Measurements from ENCODE around the gene P2RY2.

The P2RY2 gene

DNA sequence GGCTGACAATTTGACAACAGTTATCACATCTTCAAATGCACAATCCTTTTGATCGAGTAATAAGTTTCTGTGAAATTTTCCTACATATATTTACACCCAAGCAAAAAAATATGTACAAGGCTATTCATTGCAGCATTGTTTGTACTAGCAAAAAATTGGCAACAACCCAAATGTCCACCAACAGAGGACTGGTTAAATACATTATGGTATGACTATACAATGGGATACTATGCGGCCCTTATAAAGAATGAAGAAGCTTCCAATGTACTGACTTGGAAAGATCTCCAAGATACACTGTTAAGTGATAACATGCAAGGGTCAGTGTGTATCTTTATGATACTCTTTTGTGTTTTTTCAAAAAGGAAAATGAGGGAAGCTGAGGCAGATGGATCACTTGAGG is 8.2 kb upstream of the P2RY2 start:
- DNase-seq, result no peak

DNA sequence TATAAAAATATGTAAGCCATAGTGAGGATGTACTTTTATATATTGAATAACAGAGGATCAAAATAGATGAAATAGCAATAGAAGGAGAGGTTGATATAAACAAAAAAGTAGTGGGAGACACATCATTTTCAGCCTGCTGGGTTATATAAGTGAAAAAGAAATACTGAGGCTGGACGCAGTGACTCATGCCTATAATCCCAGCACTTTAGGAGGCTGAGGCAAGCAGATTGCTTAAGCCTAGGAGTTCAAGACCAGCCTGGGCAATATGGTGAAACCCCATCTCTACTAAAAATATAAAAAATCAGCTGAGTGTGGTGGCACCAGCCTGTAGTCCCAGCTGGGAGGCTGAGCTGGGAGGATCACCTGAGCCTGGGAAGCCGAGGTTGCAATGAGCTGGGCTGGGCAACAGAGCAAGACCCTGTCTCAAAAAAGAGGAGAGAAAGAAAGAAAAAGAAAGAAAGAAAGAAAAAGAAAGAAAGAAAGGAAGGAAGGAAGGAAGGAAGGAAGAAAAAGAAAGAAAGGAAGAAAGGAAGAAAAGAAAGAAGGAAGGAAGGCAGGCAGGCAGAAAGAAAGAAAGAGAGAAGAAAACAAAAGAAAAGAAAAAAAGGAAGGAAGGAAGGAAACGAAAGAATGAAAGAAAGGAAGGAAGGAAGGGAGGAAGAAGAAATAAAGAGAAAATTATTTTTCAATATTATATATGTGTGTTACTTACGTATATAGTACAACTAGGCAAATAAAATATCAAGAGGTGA is 7.0 kb upstream of the P2RY2 start:
- no peak for DNase-seq

DNA sequence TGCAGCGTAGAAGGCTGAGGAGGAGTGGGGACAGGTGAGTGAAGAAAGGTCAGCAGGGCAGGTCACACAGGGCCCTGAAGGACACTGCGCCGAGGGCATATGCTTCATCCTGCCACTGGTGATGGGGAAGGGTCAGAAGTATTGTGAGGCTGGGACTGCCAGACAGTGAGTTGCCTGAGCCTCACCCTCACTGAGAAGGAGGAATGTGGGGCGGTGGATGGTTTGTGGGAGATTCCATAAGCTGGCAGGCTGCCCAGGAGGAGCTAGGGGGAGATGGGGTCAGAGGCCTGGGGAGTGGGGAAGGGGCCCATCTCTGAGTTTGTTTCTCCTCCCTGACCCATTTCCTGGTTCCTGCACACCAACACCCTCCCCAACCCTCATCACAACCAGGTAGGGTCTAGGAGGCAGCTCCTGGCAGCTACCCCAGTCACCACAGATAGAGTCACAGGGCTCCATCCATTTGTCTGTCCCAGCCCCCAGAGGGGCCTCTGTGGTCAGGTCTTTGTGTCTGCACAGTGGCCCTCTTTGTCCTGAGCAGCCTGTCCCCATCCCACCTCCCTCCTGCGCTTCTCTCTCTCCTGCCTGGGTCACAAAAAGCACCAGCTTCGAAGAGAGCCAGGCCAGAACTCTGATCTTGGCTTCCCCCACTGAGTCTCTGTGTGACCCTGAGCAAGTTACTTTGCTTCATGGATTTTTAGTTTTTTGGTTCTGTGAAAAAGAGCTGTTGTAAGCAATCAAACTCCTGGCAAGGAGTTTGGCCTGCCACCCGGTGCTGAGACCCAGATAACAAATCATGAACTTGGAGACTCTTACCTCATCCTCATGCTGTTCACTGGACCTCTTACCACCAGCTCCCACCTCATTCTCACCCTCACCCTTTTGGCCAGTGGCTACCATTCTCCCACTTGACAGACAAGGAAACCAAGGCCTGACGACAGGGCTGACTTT is 4.6 kb upstream of the P2RY2 start:
- DNase-seq, result no peak

DNA sequence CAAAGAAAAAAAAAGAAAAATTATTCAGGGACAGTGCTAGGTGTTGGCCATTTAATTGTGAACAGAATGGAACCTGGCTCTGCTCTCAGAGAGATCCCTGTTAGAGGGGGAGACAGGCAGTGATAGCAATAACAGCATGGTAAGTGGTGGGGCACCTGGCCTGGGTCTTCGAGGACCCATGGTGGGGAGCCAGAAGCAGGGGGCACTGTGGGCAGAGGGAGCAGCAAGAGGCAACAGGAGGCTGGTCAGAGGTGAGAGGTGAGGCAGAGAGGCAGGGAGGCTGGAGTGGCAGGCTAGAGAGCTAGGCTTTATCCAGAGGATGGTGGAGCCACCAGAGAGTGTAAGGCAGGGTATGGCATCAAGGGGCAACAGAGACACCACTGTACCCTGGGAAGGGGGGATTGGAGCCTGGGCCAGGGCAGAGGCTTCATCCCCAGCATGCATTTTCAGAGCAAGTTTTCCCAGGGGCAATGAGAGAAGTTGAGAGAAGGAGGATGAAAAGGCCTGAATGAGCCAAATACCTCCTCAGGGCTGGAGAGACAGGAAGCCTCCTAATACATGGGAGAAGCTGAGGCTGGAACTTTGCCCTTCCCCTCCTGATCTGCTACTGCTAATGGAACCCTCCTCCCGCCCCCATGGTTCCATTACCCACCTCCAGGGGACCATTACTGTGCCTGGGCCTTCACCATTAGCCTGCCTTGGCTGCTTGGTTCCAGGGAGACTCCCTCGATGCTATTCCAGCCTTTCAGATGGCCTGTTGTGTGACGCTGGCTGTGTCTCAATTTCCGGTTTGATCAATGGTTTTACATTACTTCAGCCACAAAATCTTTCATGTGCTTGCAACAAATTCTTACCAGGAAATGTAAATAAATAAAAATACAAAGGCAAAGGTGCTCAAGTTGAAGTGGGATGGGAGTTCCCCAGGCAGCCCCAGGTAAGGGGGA is 2.6 kb upstream of the P2RY2 start:
- no peak for DNase-seq

DNA sequence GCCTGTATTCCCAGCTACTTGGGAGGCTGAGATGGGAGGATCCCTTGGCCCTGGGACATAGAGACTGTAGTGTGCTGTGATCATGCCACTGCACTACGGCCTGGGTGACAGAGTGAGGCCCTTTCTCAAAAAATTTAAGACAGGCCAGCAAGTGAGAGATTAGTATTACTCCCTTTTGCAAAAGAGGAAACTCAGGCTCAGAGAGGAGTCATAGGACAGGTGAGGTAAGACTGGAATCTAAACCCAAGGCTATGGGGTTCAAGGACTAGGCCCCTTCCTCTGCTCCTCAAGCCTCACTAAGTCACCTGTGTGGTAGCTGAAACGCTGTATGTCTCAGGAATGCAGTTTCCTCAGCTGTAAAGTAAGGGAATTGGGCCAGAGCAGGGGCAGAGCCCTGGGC is 1.6 kb upstream of the P2RY2 start:
- DNase-seq, result no peak

DNA sequence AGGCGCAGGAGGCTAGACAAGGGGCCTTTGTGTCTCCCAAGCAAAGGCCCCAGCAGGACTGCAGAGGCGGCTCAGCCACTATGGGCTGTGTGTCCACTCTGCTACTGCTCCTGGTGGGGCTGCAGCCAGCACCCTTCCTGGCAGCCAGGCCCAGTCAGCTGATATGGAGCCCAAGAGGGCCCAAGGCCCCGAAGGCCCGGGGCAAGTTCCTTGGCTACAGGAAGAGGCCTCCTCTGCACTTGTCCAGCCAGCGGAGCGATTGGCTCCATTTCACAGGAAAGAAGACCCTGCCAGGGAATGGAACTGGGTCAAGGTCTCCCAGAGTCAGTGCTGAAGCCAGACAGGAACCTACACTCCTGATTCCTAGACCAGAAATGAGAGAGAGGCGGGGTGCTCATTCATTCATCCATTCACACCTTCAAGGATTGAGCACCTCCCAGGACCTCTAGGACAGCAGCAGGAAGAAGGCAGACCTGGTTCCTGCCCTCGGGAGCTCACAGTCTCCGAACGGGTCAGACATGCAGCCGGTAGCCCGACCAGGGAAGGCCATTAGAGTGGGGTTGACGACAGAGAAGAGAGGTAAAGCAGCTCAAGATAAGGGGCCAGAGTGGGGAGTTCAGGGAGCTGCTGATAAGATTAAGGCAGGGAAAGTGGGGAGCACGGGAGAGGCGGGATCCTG is 811 bp upstream of the P2RY2 start:
- no peak for DNase-seq

DNA sequence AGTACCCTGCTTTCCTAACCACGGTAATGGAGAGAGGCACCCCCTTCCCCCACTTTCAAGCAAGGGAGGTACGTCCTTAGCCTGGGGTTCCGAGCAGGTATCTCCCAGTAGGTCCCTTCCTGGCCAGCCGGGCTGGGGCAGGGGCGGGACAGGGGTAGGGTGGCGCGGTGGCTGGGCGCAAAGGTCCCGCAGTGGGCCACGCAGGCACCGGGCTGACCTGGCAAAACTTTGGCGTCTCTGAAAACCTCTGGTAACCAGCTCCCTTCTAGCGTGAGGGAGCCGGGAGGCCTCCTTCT is 323 bp upstream of the P2RY2 start:
- no peak for DNase-seq

DNA sequence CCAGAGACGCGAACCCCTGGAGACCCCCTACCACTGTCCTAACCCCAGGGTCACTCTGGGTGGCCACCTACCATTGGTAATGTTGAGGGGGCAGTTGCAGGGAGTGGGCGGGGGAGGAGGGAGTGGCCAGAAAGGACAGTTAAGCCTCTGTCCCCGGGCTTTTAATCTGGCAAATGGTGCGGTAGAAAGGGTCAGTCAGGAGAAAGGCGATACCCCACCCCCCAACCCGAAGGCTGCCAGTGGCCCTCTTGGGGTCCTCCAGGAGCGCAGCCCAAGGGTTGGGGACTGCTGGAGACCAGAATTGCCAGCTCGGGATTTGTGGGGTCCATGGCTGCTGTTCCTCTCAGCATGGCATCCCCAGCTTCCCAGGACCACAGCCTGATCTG is 742 bp downstream of the P2RY2 start:
- no peak for DNase-seq

DNA sequence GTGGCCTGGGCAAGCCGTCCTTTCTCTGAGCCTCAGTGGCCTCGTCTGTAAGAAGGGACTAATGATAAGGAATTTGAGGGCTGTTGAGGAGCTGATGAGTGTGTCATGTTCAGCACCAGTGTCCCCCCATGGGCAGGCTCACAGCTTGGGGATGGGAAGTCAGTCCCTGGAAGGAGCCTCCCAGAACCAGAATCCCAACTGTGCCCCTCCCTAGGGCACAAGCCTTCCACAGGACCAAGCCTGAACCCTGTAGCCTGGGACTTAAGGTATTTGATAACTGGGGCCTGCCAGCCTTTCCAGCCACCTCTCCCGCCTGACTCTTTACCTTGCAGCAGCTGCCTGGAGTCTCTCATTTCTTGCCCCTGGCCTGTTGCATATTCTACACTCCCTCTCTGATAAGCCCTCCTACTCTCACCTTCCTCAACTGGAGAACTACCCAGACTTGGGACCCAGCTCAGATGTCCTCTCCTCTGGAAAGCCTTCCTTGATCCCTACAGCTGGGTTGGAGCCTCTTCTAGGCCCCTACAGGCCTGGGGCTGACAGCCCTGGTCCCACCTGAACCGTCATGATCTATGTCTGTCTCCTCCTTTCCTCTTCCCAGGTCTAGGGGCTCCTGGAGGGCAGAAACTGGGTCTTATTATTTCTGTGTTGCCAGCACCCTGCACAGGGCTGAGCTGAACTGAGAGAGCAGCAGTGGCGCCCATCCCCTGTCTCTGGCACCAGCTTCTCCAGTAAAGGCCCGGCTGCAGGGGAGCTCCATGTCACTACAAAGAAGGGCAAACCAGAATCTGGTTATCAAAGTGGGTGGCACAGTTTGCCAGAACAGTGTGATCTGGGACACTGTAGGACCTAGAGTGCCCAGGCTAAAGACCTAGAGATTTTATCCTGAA is 1.6 kb downstream of the P2RY2 start:
- no peak for DNase-seq

DNA sequence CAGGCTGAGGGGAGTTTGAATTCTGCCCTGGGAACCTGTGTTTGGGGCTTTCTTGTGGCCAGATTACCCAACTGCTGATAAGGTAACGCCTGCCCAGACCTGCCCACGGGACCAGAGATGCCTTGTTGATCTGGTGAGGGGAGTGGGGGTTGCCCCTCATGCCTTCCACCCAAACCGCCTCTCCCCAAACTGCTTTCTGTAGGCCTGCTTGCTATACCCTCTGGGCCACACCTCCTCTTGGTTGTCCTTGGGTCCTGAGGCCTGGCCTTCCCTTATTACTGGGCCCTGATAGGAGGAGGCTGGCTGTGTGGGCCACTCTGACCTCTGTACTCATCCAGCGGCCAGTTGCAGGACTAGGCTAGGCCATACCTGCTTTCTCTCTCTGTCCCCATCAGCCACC is 3.4 kb downstream of the P2RY2 start:
- DNase-seq, result no peak

DNA sequence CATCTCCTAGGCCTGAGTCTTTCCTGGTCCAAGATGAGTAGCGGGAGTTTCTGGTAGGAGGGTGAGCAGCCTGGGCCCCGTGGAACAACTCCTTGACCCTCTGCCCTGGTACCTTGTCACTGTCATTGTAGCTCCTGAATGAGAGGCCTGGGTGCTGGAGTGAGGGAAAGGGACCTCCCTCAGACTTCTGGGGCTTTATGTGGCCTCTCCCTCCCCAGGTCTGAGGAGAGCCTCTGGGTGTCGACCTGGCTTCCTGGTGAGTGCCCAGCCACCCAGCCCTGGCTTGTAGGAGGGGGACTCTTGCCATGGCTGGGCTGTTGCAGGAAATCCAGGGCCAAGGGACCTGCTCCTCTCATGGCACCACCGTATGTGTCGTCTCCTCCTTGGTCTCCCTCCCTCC is 3.9 kb downstream of the P2RY2 start:
- DNase-seq, result no peak

DNA sequence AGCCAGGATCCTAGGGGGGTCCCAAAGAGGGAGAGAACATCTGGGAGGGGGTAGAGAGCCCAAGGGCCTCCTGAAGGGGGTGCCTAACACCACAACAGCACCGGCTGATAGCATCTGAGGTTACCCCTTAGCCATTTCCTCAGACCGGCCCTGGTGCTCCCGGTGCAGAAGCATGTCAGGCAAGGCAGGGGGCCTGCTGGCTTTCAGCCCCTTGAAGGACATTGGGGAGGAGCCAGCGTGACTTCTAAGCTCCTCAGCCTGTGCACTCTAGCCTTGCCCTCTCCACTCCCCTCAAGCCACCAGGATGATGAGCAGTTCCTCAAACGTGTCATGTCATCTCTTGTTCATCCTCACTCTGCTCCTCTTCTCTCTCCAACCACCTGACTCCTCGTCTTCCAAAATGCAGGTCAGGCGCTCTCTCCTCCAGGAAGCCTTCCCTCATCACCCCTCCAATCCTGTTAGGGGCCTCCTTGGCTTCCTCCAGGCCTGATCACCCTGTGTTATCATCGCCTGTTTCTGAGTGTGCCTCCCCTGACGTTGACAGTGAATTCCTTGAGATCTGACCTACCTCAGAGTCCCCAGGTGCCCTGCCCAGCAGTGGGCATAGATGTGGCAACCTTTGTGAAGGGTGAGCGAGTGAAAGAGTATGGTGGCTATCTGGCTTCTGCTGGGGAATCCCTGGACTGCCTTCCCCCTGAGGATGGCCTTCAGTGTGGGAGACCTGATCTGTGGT is 6.1 kb downstream of the P2RY2 start:
- no peak for DNase-seq

DNA sequence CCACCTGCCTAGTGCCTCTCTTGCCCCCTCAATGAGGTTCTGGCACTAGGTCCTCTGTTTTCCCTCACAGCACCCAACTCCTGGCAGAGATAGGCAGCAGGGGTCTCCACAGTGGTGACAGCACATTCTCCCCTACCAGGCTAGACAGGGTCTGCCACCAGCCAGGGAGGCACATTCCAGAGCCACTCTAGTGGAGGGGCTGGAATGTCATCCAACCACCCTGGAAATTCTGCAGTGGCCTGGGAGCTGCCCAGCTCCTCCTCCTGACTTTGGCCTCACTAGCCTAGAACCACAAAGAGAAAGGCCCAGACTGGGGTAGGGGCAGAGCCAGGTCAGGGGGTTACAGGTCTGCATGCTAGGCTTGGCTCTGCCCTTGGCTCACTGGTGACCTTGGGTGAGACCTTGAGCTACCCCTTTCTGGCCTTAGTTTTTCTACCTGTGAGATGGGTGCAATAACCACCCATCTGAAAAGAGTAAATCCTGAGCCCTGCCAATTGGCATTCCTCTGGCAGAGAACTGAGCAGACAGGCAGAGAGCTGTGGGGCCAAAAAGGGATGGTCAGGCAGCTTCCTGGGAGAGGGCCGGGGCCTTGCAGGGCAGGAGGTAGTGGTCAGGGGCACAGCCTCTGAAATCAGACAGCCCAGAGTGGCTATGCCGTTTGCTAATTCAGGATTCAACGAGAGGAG is 7.1 kb downstream of the P2RY2 start:
- no peak for DNase-seq

DNA sequence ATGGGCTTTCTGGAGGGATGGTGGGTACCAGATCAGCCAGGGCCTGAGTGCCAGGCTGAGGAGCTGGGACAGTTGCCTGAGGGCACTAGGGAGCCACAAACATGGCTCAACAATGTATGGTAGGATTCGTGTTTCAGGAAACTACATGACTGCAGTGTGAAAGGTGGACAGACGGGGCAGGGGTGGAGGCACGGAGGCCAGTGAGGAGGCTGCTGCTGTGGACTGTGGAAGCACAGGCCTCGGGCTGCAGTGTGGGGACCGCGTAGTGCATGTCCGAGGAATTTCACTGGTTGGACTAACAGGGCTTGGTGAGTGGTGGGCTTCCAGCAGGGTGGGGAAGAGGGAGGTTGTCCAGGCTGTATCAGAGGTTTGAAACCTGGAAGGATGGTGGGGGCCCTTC is 7.8 kb downstream of the P2RY2 start:
- DNase-seq, result no peak

DNA sequence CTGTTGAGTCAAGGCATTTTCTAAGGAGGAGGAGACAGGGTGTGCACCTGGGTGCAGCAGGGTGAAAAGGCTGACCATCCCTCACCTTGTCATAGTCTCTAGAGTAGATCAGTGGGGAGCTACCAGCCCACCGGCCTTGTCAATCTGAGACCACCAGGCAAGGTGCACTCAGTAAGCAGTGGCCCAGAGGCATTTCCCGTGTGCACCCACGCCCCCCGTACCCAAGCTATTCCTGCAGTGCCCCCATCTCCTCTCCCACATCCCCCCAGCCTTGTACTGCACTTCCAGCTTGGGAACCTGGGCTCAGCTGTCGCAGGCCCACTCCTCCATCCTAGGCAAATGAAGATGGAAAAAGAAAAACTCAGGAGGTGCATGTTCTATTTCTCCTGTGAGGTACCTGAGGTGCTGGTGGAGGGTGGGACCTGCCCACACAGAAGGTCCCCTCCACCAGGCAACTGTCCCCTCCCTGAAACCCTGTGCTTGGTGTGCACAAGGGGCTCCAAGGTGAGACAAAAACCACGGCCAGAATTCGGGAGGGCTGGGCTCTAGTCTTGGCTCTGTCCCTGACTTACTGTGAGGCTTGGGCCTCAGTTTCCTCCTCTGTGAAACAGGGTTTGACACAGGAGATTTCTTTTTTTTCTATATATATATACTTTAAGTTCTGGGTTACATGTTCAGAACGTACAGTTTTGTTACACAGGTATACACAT is 8.4 kb downstream of the P2RY2 start:
- DNase-seq, result no peak

DNA sequence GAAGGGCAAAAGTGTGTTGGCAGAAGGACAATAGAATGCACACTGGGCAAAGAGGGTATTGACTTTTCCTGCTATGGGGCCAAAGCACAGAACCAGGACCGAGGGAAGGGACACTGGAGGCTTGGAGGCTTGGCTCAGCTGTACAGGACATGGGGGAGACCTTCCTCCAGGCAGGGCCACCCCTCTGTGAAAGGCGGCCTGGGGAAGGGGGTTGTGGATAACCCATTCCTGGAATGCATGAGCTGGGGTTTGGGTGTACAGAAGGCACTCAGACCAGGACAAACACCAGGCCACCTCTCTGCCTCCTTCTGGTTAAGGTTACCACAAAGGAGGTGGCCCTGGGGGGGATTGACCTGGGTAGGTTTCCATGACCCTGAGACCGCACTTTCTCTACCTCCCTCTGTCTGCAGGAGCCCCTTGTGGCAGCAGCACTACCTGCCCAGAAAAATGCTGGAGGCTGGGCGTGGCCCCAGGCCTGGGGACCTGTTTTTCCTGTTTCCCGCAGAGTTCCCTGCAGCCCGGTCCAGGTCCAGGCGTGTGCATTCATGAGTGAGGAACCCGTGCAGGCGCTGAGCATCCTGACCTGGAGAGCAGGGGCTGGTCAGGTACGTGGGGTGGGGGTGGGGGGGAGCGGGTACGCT is 9.6 kb downstream of the P2RY2 start:
- DNase-seq, result no peak

DNA sequence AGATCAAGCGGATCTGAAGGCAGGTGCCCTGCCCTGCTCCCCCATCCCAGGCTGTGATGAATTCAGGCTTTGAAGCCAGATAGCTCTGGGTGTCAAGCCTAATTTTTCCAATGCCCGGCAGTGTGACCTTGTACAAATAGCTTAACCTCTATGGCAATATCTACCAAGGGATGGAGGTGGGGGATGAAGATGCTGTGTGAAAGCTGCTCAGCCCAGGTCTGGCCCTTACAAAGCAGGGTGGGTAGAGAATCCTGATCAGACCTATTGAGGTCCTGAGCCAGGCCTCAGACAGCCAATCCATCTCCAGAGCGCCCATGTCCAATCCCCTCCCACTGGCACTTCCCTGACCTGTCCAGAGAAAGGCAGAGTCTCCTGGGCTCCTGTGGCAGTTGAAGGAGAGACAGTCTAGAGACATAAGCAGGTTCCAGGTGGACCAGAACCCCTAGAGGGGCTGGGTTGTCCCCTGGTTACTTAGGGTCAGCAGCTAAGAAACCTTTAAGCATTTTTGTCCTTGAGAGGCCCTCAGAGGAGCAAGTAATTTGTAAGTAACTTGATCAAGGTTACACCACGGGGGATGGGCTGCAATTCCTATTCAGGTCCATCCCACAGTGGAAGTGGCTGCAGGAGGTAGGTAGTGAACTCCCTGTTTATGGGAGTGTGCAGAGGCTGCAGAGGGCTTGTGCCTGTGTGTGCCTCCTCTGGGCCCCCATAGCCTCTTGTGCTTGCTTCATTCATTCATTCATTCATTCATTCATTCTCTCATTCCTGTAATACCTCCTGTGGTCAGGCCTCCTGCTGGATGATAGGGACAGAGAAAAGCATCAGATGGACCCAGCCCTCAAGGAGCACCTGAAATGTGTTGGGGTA is 10.4 kb downstream of the P2RY2 start:
- no peak for DNase-seq

DNA sequence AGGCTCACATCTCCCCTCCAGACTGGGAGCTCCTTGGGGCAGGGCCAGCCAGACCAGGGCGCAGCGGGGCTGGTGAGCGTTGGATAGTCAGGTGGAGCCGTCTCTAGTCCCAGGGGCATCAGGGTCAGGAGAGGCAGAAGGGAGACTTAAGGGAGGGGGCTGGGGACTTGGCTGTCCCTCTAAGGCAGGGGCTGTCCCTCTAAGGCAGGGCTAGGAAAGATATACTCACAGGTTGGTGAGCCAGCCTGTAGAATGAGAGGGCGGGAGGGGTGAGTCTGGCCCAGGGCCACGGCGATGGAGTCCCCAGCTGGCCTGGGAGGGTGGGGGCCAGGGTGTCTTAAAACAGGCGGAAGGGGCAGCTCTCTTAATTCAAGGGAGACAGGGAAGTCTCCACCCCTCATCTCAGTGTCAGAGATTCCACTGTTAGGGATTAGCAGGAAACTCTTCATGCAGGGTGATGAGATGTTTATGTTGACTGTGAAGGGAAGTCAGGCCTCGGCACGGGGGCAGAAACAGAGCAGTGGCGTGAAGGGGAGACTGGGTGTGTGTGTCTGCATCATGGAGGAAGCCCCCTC is 11.3 kb downstream of the P2RY2 start:
- no peak for DNase-seq

All from stimulated activated naive CD4-positive, alpha-beta T cell treated with Interleukin-2 at 50 U/mL for 16 hours (primary cell).